Subcutaneous abdominal adipose tissue (tissue), 5 donors: ENCODE results near the gene KATNB1.
"Not testable (repeated sequence)": the region's sequence is repeated elsewhere in the genome, so short reads cannot be mapped to it uniquely, and the experiment has no call there.

Experiments
- H3K27ac ChIP-seq: one replicate; pipeline ENCODE4 v1.7.0; 2013; ENCODE audit warnings: low read depth, mild to moderate bottlenecking, inconsistent platforms, low read length, moderate library complexity
- H3K27me3 ChIP-seq, 5 donors: one replicate each; pipeline ENCODE4 v1.7.0; 2013; ENCODE audit warnings: low read length in 5 of 5, inconsistent platforms in 1 of 5; ENCODE audit not compliant: control insufficient read depth in 5 of 5, insufficient read depth in 4 of 5
- H3K36me3 ChIP-seq, 5 donors: one replicate each; pipeline ENCODE4 v1.7.0; 2013; ENCODE audit warnings: low read length in 5 of 5; ENCODE audit not compliant: control insufficient read depth in 5 of 5, insufficient read depth in 5 of 5
- H3K4me1 ChIP-seq, 5 donors: one replicate each; pipeline ENCODE4 v1.7.0; 2013; ENCODE audit warnings: low read length in 5 of 5, mild to moderate bottlenecking in 3 of 5, moderate library complexity in 1 of 5; ENCODE audit not compliant: control insufficient read depth in 5 of 5, insufficient read depth in 5 of 5
- H3K4me3 ChIP-seq, 5 donors: one replicate each; pipeline ENCODE4 v1.7.0; 2013; ENCODE audit warnings: low read length in 5 of 5, low read depth in 1 of 5
- H3K9ac ChIP-seq, 5 donors: one replicate each; pipeline ENCODE4 v1.7.0; 2013; ENCODE audit warnings: low read length in 5 of 5, mild to moderate bottlenecking in 4 of 5, moderate library complexity in 3 of 5
- H3K9me3 ChIP-seq, 5 donors: one replicate each; pipeline ENCODE4 v1.7.0; 2013; ENCODE audit warnings: low read length in 5 of 5; ENCODE audit not compliant: control insufficient read depth in 5 of 5
- donor health status: healthy.
- donor health status: healthy.
- donor health status: healthy.
- donor health status: healthy.
- donor health status: healthy.

Gene KATNB1

GRCh38 chr16:57769541-57770145 lies 34.1 kb downstream of the KATNB1 start:
- Histone ChIP-seq H3K36me3 (peaks cover 0 to 75% (median 65%) of the 10 kb centered on the region in 5 donors), H3K4me1 (no peaks in the 10 kb centered on the region), H3K9me3 (no peaks in the 10 kb centered on the region), H3K27me3 (no peaks in the 10 kb centered on the region), H3K9ac (no peak overlapping the region), H3K4me3 (no peak overlapping the region), H3K27ac (no peak overlapping the region)

- no peaks in the 10 kb centered on the region for H3K27me3 ChIP-seq
- H3K4me3 ChIP-seq, result no peak overlapping the region
- H3K4me1 ChIP-seq, result no peaks in the 10 kb centered on the region
- H3K9ac ChIP-seq, result no peak overlapping the region
- no peak overlapping the region for H3K27ac ChIP-seq
- H3K36me3 ChIP-seq, result peaks cover 0 to 76% (median 64%) of the 10 kb centered on the region in 5 donors
- H3K9me3 ChIP-seq, result no peaks in the 10 kb centered on the region
Observed at GRCh38 chr16:57770361-57770760, 34.8 kb downstream of the KATNB1 start.

GRCh38 chr16:57771141-57771785 lies 35.7 kb downstream of the KATNB1 start:
- H3K4me1 ChIP-seq, result no peaks in the 10 kb centered on the region
- no peaks in the 10 kb centered on the region for H3K9me3 ChIP-seq
- no peaks in the 10 kb centered on the region for H3K27me3 ChIP-seq
- H3K27ac ChIP-seq, result no peak overlapping the region
- no peak overlapping the region for H3K4me3 ChIP-seq
- H3K9ac ChIP-seq, result no peak overlapping the region
- H3K36me3 ChIP-seq, result peaks cover 0 to 72% (median 65%) of the 10 kb centered on the region in 5 donors

GRCh38 chr16:57773019-57773418 lies 37.4 kb downstream of the KATNB1 start:
- Histone ChIP-seq H3K36me3 (peaks cover 0 to 64% (median 54%) of the 10 kb centered on the region in 5 donors), H3K9ac (no peak overlapping the region), H3K27me3 (no peaks in the 10 kb centered on the region), H3K4me1 (no peaks in the 10 kb centered on the region), H3K4me3 (no peak overlapping the region), H3K9me3 (no peaks in the 10 kb centered on the region), H3K27ac (no peak overlapping the region)

- H3K4me3 ChIP-seq, result no peak overlapping the region
- no peaks in the 10 kb centered on the region for H3K27me3 ChIP-seq
- H3K4me1 ChIP-seq, result no peaks in the 10 kb centered on the region
- H3K9me3 ChIP-seq, result no peaks in the 10 kb centered on the region
- H3K9ac ChIP-seq, result no peak overlapping the region
- peaks cover 0 to 58% (median 52%) of the 10 kb centered on the region in 5 donors for H3K36me3 ChIP-seq
- H3K27ac ChIP-seq, result no peak overlapping the region
Observed at GRCh38 chr16:57773655-57774295, 38.2 kb downstream of the KATNB1 start.

GRCh38 chr16:57774705-57775285 lies 39.2 kb downstream of the KATNB1 start:
- H3K9ac ChIP-seq, result no peak overlapping the region
- H3K27me3 ChIP-seq, result no peaks in the 10 kb centered on the region
- H3K4me3 ChIP-seq, result no peak overlapping the region
- H3K27ac ChIP-seq, result no peak overlapping the region
- H3K36me3 ChIP-seq, result peaks cover 0 to 48% (median 42%) of the 10 kb centered on the region in 5 donors
- no peaks in the 10 kb centered on the region for H3K4me1 ChIP-seq
- no peaks in the 10 kb centered on the region for H3K9me3 ChIP-seq

- Histone ChIP-seq H3K27ac (no peak overlapping the region), H3K9ac (no peak overlapping the region), H3K4me1 (no peaks in the 10 kb centered on the region), H3K4me3 (no peak overlapping the region), H3K36me3 (peaks cover 0 to 37% (median 32%) of the 10 kb centered on the region in 5 donors), H3K27me3 (no peaks in the 10 kb centered on the region), H3K9me3 (no peaks in the 10 kb centered on the region)
Observed at GRCh38 chr16:57775661-57776469, 40.3 kb downstream of the KATNB1 start.

GRCh38 chr16:57778658-57779057 lies 43.1 kb downstream of the KATNB1 start:
- peaks cover 3 to 17% (median 11%) of the 10 kb centered on the region in 5 donors for H3K4me1 ChIP-seq
- H3K27me3 ChIP-seq, result no peaks in the 10 kb centered on the region
- H3K27ac ChIP-seq, result no peak overlapping the region
- no peak overlapping the region for H3K9ac ChIP-seq
- no peaks in the 10 kb centered on the region for H3K9me3 ChIP-seq
- no peak overlapping the region for H3K4me3 ChIP-seq
- peaks cover 0 to 27% (median 16%) of the 10 kb centered on the region in 5 donors for H3K36me3 ChIP-seq

GRCh38 chr16:57779836-57780235 lies 44.3 kb downstream of the KATNB1 start:
- not testable (repeated sequence) for H3K27me3 ChIP-seq, H3K9me3 ChIP-seq, H3K4me3 ChIP-seq, H3K9ac ChIP-seq, H3K27ac ChIP-seq
- Histone ChIP-seq H3K4me1 (peaks cover 3 to 24% (median 11%) of the 10 kb centered on the region in 5 donors), H3K36me3 (peaks cover 0 to 37% (median 23%) of the 10 kb centered on the region in 5 donors)
